Endothelial cell of umbilical vein (primary cell): ENCODE data around the gene SHLD3. TPM values are rescaled to one million over a fixed set of nuclear protein-coding genes. Genes with fewer than 3 reads are reported as not detected.
A peak's percentile ranks its signal among the peaks of the same experiment; 100 is the strongest.

Source experiments
- Bru-seq: library from RNA; stranded (reverse); fragments of 400-500 nt; gene quantifications from one replicate; lab custom pipeline; 2021; lab: Mats Ljungman, UMichigan
- BruChase-seq, 2 experiments: library from RNA; stranded (reverse); fragments of 400-500 nt; gene quantifications; one replicate each; lab custom pipeline; 2021; lab: Mats Ljungman, UMichigan
- BruUV-seq: library from RNA; stranded (reverse); fragments of 400-500 nt; replicated peaks from 2 replicates; lab custom pipeline; 2021; lab: Mats Ljungman, UMichigan
- CTCF ChIA-PET: fragments of 300-600, 350-600 bp; sonication (Branson Sonifier 250); formaldehyde crosslinking; loops from one replicate; lab custom pipeline; 2021; ENCODE audit warnings: antibody characterized with exemption, inconsistent platforms; lab: Charles Lee
- POLR2A ChIA-PET: fragments of 300-600, 350-600 bp; sonication (Branson Sonifier 250); formaldehyde crosslinking; loops from one replicate; lab custom pipeline; 2021; ENCODE audit warnings: antibody characterized with exemption, inconsistent platforms; lab: Charles Lee
- DNase-seq: peaks from one replicate; pipeline ENCODE4 v3.0.0-alpha.2; 2011; ENCODE audit warnings: low read depth, low spot score
- FAIRE-seq: peaks from 2 replicates; lab custom pipeline; 2011; peaks lifted over from hg19 to GRCh38; lab: Jason Lieb, UNC
- H2AFZ ChIP-seq: 2 replicates; pipeline ENCODE4 v1.6.0; 2012; ENCODE audit warnings: low read depth, low read length, control low read depth, inconsistent platforms
- H3K27ac ChIP-seq: 2 replicates; pipeline ENCODE4 v1.5.1; 2011; ENCODE audit warnings: low read depth, mild to moderate bottlenecking, control low read depth, low read length, moderate library complexity; ENCODE audit not compliant: insufficient read depth
- H3K27me3 ChIP-seq, 2 experiments: 2 replicates each; pipeline versions ENCODE4 v1.6.0 to v1.6.1; 2011; ENCODE audit warnings: low read length in 2 of 2, mixed read lengths in 1 of 2; ENCODE audit not compliant: control insufficient read depth in 2 of 2, insufficient read depth in 2 of 2
- H3K36me3 ChIP-seq, 2 experiments: 2 replicates in 1 of 2; 3 replicates in 1 of 2; pipeline ENCODE4 v1.5.1; 2011; ENCODE audit warnings: low read length in 2 of 2, mild to moderate bottlenecking in 1 of 2, moderate library complexity in 1 of 2; ENCODE audit not compliant: control insufficient read depth in 2 of 2, insufficient read depth in 2 of 2; ENCODE audit errors: extremely low read depth in 1 of 2
- H3K4me1 ChIP-seq: 3 replicates; pipeline ENCODE4 v1.5.1; 2011; ENCODE audit warnings: mild to moderate bottlenecking, low read length; ENCODE audit not compliant: control insufficient read depth, insufficient read depth; ENCODE audit errors: extremely low read depth
- H3K4me2 ChIP-seq: 2 replicates; pipeline ENCODE4 v1.6.1; 2011; ENCODE audit warnings: low read length, control low read depth, mixed read lengths; ENCODE audit not compliant: insufficient read depth
- H3K4me3 ChIP-seq, 3 experiments: fragments of 200-600 bp in 1 of 3; sonication (generic), shearing (Covaris generic) in 1 of 3; replicated peaks in 1 of 3; 2 replicates each; pipeline ENCODE4 v1.5.1; 2011 to 2016; ENCODE audit warnings: control low read depth in 3 of 3, low read length in 3 of 3, mild to moderate bottlenecking in 2 of 3, inconsistent platforms in 1 of 3, low read depth in 1 of 3, moderate library complexity in 1 of 3; ENCODE audit not compliant: insufficient read depth in 1 of 3
- H3K79me2 ChIP-seq: 2 replicates; pipeline ENCODE4 v1.6.0; 2012; ENCODE audit warnings: low read length, inconsistent platforms; ENCODE audit not compliant: control insufficient read depth, insufficient read depth
- H3K9ac ChIP-seq: replicated peaks from 2 replicates; pipeline ENCODE3; 2011; ENCODE audit warnings: low read length, control low read depth; ENCODE audit not compliant: insufficient read depth; ENCODE audit errors: extremely low read depth
- H3K9me1 ChIP-seq: replicated peaks from 3 replicates; pipeline ENCODE4 v1.6.0; 2011; ENCODE audit warnings: mild to moderate bottlenecking, low read length; ENCODE audit not compliant: control insufficient read depth, insufficient read depth; ENCODE audit errors: extremely low read depth
- H3K9me3 ChIP-seq: replicated peaks from 2 replicates; pipeline ENCODE4 v1.5.1; 2012; ENCODE audit warnings: low read length, inconsistent platforms; ENCODE audit not compliant: control insufficient read depth, insufficient read depth
- H4K20me1 ChIP-seq: replicated peaks from 2 replicates; pipeline ENCODE3; 2011; ENCODE audit warnings: mild to moderate bottlenecking, low read length; ENCODE audit not compliant: control insufficient read depth, insufficient read depth; ENCODE audit errors: extremely low read depth
- CTCF ChIP-seq, 2 donors: IDR thresholded peaks; 1 replicate in 1 of 2; 2 replicates in 1 of 2; pipeline ENCODE4 v1.5.1; 2011; ENCODE audit warnings: low read length in 2 of 2, mild to moderate bottlenecking in 2 of 2, moderate library complexity in 2 of 2, control low read depth in 1 of 2, inconsistent platforms in 1 of 2, low read depth in 1 of 2; ENCODE audit not compliant: insufficient read depth in 1 of 2; ENCODE audit errors: extremely low read depth in 1 of 2
- EZH2 ChIP-seq: IDR thresholded peaks from 2 replicates; pipeline ENCODE4 v1.6.1; 2012; ENCODE audit warnings: borderline replicate concordance, low read depth, mild to moderate bottlenecking, moderate library complexity, low read length, inconsistent platforms; ENCODE audit not compliant: severe bottlenecking
- GATA2 ChIP-seq: IDR thresholded peaks from 2 replicates; pipeline ENCODE4 v1.7.0; 2011; ENCODE audit warnings: low read depth, mild to moderate bottlenecking, moderate library complexity, mixed read lengths, low read length; ENCODE audit not compliant: insufficient read length, insufficient read depth
- JUN ChIP-seq: IDR thresholded peaks from 2 replicates; pipeline ENCODE4 v1.6.1; 2011; ENCODE audit warnings: borderline replicate concordance, low read depth; ENCODE audit not compliant: insufficient read length, insufficient read depth
- MAX ChIP-seq: IDR thresholded peaks from 2 replicates; pipeline ENCODE4 v1.6.1; 2011; ENCODE audit not compliant: insufficient read depth, insufficient read length
- MYC ChIP-seq: IDR thresholded peaks from one replicate; pipeline ENCODE4 v1.6.1; 2011; ENCODE audit warnings: mild to moderate bottlenecking, low read depth, low read length
- POLR2A ChIP-seq: IDR thresholded peaks from 2 replicates; pipeline ENCODE4 v1.6.1; 2012; ENCODE audit warnings: low read depth, mild to moderate bottlenecking, control low read depth, low read length
- POLR2AphosphoS5 ChIP-seq: IDR thresholded peaks from 2 replicates; pipeline ENCODE4 v1.6.1; 2012; ENCODE audit warnings: low read depth, mild to moderate bottlenecking, control low read depth, low read length, moderate library complexity; ENCODE audit not compliant: insufficient read depth
- dilution Hi-C: fragments of 300-500 bp; cut with MboI; formaldehyde crosslinking; loops from one replicate; pipeline ENCODE4 v1.15.0; 2019; ENCODE audit warnings: low sequenced_read_pairs; ENCODE audit not compliant: extremely low pct_ligation_motif_present
- intact Hi-C: fragments of 100-400 bp; cut with micrococcal nuclease; formaldehyde crosslinking; loops from one replicate; pipeline ENCODE4 v1.10.0; 2022
- long read RNA-seq: library from polyadenylated mRNA; stranded (forward); transcript quantifications from one replicate; pipeline ENCODE4 v2.0.0, GENCODE V29; 2021
- polyA minus RNA-seq, 3 experiments: library from RNA; depleted of rRNA, polyadenylated mRNA; stranded (reverse); fragments of >200 nt; gene quantifications; 1 replicate in 1 of 3; 2 replicates in 2 of 3; pipeline ENCODE4 v1.2.3, GENCODE V29; 2011
- polyA plus RNA-seq, 4 experiments: library from polyadenylated mRNA; depleted of rRNA in 3 of 4; stranded (reverse) in 3 of 4; unstranded in 1 of 4; fragments of >200 nt; gene quantifications; 2 replicates each; pipeline versions ENCODE4 v1.2.1 to v1.2.3, GENCODE V29; 2011 to 2012; ENCODE audit warnings: missing spikeins in 1 of 4
- total RNA-seq: library from RNA; stranded (reverse); gene quantifications from 2 replicates; pipeline ENCODE4 v1.2.3, GENCODE V29; 2021

SHLD3 gene
- 3.6 TPM in 2 replicates for total RNA-seq
- 1.1 and 1.7 TPM in 2 replicates for polyA plus RNA-seq
- polyA plus RNA-seq (2011; cell fraction: cytosol; rRNA removed), result 3.0 and 3.3 TPM in 2 replicates
- polyA plus RNA-seq (2011; cell fraction: nucleus; rRNA removed), result 3.4 and 4.7 TPM in 2 replicates
- polyA plus RNA-seq (2012), result 2.1 and 2.3 TPM in 2 replicates
- 1.1 and 3.1 TPM in 2 replicates for polyA minus RNA-seq
- 1.6 TPM for polyA minus RNA-seq (2011; cell fraction: cytosol; rRNA and poly(A)+ RNA removed)
- polyA minus RNA-seq (2011; cell fraction: nucleus; rRNA and poly(A)+ RNA removed), result 5.2 and 7.5 TPM in 2 replicates
- Bru-seq, nascent RNA, result percentile 93 among the genes with signal in this experiment
- BruChase-seq, experiment 1, labeled RNA remaining after a 6-hour chase, result percentile 61 among the genes with signal in this experiment
- percentile 91 among the genes with signal in this experiment for BruChase-seq, experiment 2, labeled RNA remaining after a 2-hour chase
- long read RNA-seq, transcript SHLD3-201 (2 exons, 1,766 nt), result major isoform, 5 of 7 reads
- long read RNA-seq, partial matches to known transcripts, result 0 of 7 reads
- long read RNA-seq, other reads (novel, unspliced or antisense), result 2 of 7 reads

- Histone ChIP-seq H3K4me1 (peaks cover 19% of the 10 kb centered on the region), H3K4me2 (peak within 1 kb of the TSS; percentile 100), H3K4me3 (peak within 1 kb of the TSS; percentile 76 to 97 (median 92)), H3K9me1 (no peaks in the 10 kb centered on the region), H3K9ac (peak within 1 kb of the TSS; percentile 85), H3K36me3 (peaks cover 0 to 2% of the 10 kb centered on the region in 2 experiments), H3K27ac (peak within 1 kb of the TSS; percentile 84), H3K79me2 (peaks cover 61% of the 10 kb centered on the region), H4K20me1 (no peaks in the 10 kb centered on the region), H3K27me3 (no peaks in the 10 kb centered on the region), H3K9me3 (no peaks in the 10 kb centered on the region), H2AFZ (peak within 1 kb of the TSS; percentile 94)
- TF ChIP-seq MYC (no peak), JUN (no peak), GATA2 (no peak), POLR2A (peak; percentile 56), EZH2 (no peak), POLR2AphosphoS5 (peak; percentile 43), CTCF (IDR thresholded peaks at IDR 0.05; ENCODE audit: extremely low read depth in 1 of 2, insufficient read depth in 1 of 2, low read depth in 1 of 2, low read length in 2 of 2) (no peak), MAX (no peak)
- ChIA-PET POLR2A (no interaction called here), CTCF (interaction anchor here (1.1 kb wide), 1 partner anchor 102 kb away, joined by 5 read pairs; no protein-coding TSS in a partner anchor)
- dilution Hi-C loops (no loop called here), intact Hi-C loops (loop anchor here (2.0 to 10.0 kb wide), 3 partner anchors 98 to 520 kb away; partner anchors contain the start of genes ERBIN, NLN, SGTB and SREK1)
- BruUV-seq, result TSS peak; percentile 81
- DNase-seq, result peak; percentile 92
- no peak for FAIRE-seq
Observed at GRCh38 chr5:65624571-65625555, at the start of gene SHLD3, which contains the start of gene TRAPPC13. SHLD3 (plus strand) TSS chr5:65625027; CDS start chr5:65629588, 4,561 bp downstream. TRAPPC13 (plus strand) TSS chr5:65625027; CDS start chr5:65625061, 34 bp downstream.
